ENCODE data around the gene PARM1. TPM values are rescaled to one million over a fixed set of nuclear protein-coding genes. Genes with fewer than 3 reads are reported as not detected.

The PARM1 gene
- total and polyA plus RNA-seq, 2 experiments from 2014 or later = 107 to 154 TPM

DNA sequence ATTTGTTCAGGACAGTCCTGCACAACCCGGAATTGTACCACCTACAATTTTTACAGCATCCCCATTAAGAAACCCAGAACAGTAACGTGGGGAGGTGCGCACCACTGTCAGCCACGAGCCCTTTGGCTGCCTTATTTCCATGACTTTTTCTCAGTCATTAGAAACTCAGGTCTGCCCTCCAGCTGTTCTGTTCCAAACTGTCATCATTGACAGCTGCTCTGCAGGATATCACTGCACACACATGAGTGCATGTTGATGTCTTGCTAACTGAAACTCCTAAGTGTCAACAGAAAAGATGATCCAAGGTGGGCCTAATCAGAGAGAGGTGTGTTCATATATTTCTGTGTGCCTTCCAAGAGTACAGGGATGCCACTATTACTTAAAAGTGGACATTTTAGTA is 123.4 kb downstream of the PARM1 start:
- Histone ChIP-seq H4K20me1 (ENCODE audit: insufficient read depth, poor library complexity, severe bottlenecking) (no peaks in the 10 kb centered on the region), H3K4me3 (no peak overlapping the region), H3K36me3 (replicated peaks; ENCODE audit: insufficient read depth, low read depth) (no peaks in the 10 kb centered on the region), H3K9me3 (ENCODE audit: low read depth) (no peaks in the 10 kb centered on the region), H2AFZ (no peak overlapping the region), H3K9me2 (replicated peaks; ENCODE audit: insufficient read depth) (no peaks in the 10 kb centered on the region), H3K27ac (no peak overlapping the region), H3K4me2 (no peak overlapping the region), H3K79me2 (no peaks in the 10 kb centered on the region), H3K4me1 (ENCODE audit: insufficient read depth) (no peaks in the 10 kb centered on the region), H3K27me3 (no peaks in the 10 kb centered on the region)
- WGBS (ENCODE audit: low lambda C conversion rate, missing lambda C conversion rate) = 62% methylated on average over 4 of the region's 4 CpGs
- no peak for DNase-seq (ENCODE audit: low spot score)
- no peak for TF ChIP-seq EZH2 (IDR thresholded peaks at IDR 0.05; ENCODE audit: borderline replicate concordance)
- no peak for TF ChIP-seq EZH2phosphoT487 (IDR thresholded peaks at IDR 0.05; ENCODE audit: low read depth, severe bottlenecking, unreplicated experiment)
- TF ChIP-seq, protein P1, sequence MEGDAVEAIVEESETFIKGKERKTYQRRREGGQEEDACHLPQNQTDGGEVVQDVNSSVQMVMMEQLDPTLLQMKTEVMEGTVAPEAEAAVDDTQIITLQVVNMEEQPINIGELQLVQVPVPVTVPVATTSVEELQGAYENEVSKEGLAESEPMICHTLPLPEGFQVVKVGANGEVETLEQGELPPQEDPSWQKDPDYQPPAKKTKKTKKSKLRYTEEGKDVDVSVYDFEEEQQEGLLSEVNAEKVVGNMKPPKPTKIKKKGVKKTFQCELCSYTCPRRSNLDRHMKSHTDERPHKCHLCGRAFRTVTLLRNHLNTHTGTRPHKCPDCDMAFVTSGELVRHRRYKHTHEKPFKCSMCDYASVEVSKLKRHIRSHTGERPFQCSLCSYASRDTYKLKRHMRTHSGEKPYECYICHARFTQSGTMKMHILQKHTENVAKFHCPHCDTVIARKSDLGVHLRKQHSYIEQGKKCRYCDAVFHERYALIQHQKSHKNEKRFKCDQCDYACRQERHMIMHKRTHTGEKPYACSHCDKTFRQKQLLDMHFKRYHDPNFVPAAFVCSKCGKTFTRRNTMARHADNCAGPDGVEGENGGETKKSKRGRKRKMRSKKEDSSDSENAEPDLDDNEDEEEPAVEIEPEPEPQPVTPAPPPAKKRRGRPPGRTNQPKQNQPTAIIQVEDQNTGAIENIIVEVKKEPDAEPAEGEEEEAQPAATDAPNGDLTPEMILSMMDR (IDR thresholded peaks at IDR 0.05; ENCODE audit: poor library complexity) = no peak

DNA sequence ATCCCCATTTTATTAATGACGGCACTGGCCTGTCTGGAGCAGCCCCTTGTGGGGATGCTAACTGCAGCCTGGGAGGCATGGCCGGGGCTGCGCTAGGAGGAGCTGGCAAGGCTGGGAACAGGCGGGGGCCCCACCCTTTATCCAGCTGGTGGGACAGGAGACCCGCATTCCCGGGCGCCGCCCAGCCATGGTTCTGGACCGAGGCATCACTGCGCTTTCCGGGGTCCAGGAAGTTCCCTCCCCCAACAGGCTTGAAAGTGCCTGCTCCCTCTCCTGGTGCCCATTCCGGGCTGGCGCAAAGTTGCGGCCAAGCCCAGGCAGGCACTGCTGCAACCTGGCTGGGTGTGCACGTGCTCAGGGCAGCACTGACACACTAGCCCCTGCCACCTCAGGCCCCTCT is 124.5 kb downstream of the PARM1 start:
- Histone ChIP-seq H4K20me1 (ENCODE audit: insufficient read depth, poor library complexity, severe bottlenecking) (no peaks in the 10 kb centered on the region), H3K27ac (no peak overlapping the region), H3K9me3 (ENCODE audit: low read depth) (no peaks in the 10 kb centered on the region), H3K4me1 (ENCODE audit: insufficient read depth) (no peaks in the 10 kb centered on the region), H3K27me3 (no peaks in the 10 kb centered on the region), H3K4me3 (no peak overlapping the region), H3K4me2 (no peak overlapping the region), H3K9me2 (replicated peaks; ENCODE audit: insufficient read depth) (no peaks in the 10 kb centered on the region), H3K36me3 (replicated peaks; ENCODE audit: insufficient read depth, low read depth) (no peaks in the 10 kb centered on the region), H2AFZ (no peak overlapping the region), H3K79me2 (no peaks in the 10 kb centered on the region)
- DNase-seq (ENCODE audit: low spot score) = no peak
- 97% methylated on average over 15 of the region's 15 CpGs for WGBS (ENCODE audit: low lambda C conversion rate, missing lambda C conversion rate)
- TF ChIP-seq EZH2 (IDR thresholded peaks at IDR 0.05; ENCODE audit: borderline replicate concordance) (no peak), EZH2phosphoT487 (IDR thresholded peaks at IDR 0.05; ENCODE audit: low read depth, severe bottlenecking, unreplicated experiment) (no peak)
- TF ChIP-seq, protein P1 (IDR thresholded peaks at IDR 0.05; ENCODE audit: poor library complexity) = no peak

DNA sequence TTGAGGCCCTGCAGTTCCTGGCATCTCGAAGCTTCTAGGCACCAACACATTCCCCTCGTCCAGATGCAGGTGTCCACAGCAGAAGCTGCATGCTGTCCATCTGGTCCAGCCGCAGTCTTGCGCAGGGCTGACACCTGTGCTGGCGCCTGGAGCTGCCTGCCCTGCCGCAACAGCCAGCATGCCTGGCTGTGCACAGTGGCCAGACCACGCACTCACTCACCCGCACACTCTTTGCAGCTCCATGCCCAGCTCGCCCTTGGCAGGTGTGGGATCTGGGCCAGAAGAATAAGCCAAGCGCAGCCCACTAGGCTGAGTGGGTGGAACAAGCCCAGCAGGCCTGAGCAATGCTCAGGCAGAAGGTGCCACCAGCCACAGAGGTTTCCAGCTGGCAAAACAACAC is 125.6 kb downstream of the PARM1 start:
- 98% methylated on average over 10 of the region's 10 CpGs for WGBS (ENCODE audit: low lambda C conversion rate, missing lambda C conversion rate)

More for the DNA sequence above, 125.6 kb downstream of the PARM1 start:
- H3K4me3 ChIP-seq = no peak overlapping the region
- no peaks in the 10 kb centered on the region for H3K27me3 ChIP-seq
- H3K9me3 ChIP-seq (ENCODE audit: low read depth) = no peaks in the 10 kb centered on the region
- H3K79me2 ChIP-seq = no peaks in the 10 kb centered on the region
- H3K27ac ChIP-seq = no peak overlapping the region
- no peaks in the 10 kb centered on the region for H3K36me3 ChIP-seq (replicated peaks; ENCODE audit: insufficient read depth, low read depth)
- no peak for TF ChIP-seq EZH2phosphoT487 (IDR thresholded peaks at IDR 0.05; ENCODE audit: low read depth, severe bottlenecking, unreplicated experiment)
- TF ChIP-seq EZH2 (IDR thresholded peaks at IDR 0.05; ENCODE audit: borderline replicate concordance) = no peak
- TF ChIP-seq, protein P1 (IDR thresholded peaks at IDR 0.05; ENCODE audit: poor library complexity) = no peak
- no peak overlapping the region for H3K4me2 ChIP-seq
- no peaks in the 10 kb centered on the region for H4K20me1 ChIP-seq (ENCODE audit: insufficient read depth, poor library complexity, severe bottlenecking)
- H2AFZ ChIP-seq = no peak overlapping the region
- no peaks in the 10 kb centered on the region for H3K9me2 ChIP-seq (replicated peaks; ENCODE audit: insufficient read depth)
- no peaks in the 10 kb centered on the region for H3K4me1 ChIP-seq (ENCODE audit: insufficient read depth)
- DNase-seq (ENCODE audit: low spot score) = no peak

Measured in hepatocyte (in vitro differentiated cells).